Measurements from ENCODE around the gene CAMSAP3.

CAMSAP3 gene

DNA sequence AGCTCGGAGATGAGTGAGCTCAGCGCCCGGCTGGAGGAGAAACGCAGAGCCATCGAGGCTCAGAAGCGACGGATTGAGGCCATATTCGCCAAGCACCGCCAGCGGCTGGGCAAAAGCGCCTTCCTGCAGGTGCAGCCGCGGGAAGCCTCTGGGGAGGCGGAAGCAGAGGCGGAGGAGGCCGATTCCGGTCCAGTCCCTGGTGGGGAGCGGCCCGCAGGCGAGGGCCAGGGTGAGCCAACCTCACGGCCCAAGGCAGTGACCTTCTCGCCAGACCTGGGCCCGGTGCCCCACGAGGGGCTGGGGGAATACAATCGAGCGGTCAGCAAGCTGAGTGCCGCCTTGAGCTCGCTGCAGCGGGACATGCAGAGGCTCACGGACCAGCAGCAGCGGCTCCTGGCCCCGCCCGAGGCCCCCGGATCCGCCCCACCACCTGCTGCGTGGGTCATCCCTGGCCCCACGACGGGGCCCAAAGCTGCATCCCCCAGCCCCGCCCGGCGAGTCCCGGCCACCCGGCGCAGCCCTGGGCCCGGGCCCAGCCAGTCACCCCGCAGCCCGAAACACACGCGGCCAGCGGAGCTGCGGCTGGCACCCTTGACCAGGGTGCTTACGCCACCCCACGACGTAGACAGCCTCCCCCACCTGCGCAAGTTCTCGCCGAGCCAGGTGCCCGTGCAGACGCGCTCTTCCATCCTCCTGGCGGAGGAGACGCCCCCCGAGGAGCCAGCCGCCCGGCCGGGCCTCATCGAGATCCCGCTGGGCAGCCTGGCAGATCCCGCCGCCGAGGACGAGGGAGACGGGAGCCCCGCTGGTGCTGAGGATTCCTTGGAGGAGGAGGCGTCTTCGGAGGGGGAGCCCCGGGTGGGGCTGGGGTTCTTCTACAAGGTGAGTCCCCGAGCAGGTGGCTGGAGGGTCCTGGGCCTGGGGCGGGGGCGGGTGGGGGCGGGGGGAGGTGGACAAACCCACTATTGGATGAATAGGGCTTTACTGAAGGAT is 16.9 kb downstream of the CAMSAP3 start:
- DNase-seq = no peak

- no peak for DNase-seq
Observed at GRCh38 chr19:7614859-7615741, 19.4 kb downstream of the CAMSAP3 start.

GRCh38 chr19:7617172-7617571 is 21.5 kb downstream of the CAMSAP3 start:
- no peak for DNase-seq

DNA sequence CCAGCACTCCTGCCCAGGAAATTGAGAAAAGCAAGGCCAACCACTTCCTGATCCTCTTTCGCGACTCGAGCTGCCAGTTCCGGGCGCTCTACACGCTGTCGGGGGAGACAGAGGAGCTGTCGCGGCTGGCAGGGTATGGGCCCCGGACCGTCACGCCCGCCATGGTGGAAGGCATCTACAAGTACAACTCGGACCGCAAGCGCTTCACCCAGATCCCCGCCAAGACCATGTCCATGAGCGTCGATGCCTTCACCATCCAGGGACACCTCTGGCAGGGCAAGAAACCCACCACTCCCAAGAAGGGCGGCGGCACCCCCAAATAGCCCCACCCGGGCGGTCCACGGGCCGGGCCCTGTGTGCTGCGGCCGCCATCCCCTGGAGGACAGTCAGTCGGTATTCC is 22.1 kb downstream of the CAMSAP3 start:
- no peak for DNase-seq

DNA sequence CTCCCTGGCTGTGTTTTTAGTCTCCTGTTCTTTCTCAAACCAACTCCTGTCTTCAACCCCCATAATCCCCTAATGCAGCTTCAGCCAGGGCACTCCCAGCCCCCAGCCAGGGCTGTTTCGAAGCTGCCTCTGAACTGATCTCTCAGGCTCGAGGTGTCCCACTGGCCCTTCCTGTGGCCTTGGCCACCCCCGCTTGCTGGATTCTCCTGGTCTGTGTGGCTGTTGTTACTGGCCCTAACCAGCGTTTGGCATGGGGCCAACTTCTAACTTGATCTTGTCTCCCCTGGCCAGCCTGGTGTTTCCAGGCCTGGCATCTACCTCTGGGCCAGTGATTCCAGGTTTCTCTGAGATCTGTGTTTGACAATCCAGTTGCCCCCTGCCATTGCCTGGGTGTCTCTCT is 22.7 kb downstream of the CAMSAP3 start:
- DNase-seq = no peak

- no peak for DNase-seq
Observed at GRCh38 chr19:7618771-7619510, 23.3 kb downstream of the CAMSAP3 start.

DNA sequence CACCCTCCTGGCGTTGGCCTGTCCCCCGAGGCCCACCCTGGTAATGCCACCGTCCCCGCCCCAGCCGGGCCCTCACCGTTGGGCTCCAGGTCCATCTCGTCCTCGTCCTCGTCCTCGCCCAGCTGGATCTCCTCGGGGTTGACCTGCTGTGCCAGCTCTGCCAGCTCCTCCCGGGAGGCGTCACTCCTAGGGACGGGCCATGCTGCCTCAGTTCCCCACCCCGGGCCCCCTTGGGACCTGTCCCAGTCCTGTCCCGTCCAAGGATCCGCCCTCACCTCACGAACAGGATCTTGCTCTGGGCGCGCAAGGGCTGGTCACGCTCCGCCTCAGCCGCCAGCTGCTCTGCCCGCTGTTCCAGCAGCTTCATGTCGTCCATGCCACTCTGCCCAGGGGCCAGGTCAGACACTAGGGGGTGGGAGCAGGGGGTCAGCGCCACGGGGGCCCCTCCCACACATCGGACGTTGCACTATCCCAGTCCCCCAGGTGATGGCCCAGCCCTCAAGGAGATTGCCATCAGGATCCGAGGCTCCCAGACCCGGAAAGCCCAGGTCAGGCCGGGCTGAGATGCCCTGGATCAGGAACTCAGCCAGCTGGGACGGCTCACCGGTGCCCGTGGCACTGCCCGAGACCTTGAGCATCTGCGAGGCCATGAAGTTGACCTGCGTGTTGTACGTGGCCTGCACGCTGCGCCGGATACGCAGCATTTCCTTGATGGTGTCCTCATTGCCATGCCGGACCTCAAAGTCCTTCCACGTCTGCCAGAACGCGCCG is 24.2 kb downstream of the CAMSAP3 start:
- no peak for DNase-seq

DNA sequence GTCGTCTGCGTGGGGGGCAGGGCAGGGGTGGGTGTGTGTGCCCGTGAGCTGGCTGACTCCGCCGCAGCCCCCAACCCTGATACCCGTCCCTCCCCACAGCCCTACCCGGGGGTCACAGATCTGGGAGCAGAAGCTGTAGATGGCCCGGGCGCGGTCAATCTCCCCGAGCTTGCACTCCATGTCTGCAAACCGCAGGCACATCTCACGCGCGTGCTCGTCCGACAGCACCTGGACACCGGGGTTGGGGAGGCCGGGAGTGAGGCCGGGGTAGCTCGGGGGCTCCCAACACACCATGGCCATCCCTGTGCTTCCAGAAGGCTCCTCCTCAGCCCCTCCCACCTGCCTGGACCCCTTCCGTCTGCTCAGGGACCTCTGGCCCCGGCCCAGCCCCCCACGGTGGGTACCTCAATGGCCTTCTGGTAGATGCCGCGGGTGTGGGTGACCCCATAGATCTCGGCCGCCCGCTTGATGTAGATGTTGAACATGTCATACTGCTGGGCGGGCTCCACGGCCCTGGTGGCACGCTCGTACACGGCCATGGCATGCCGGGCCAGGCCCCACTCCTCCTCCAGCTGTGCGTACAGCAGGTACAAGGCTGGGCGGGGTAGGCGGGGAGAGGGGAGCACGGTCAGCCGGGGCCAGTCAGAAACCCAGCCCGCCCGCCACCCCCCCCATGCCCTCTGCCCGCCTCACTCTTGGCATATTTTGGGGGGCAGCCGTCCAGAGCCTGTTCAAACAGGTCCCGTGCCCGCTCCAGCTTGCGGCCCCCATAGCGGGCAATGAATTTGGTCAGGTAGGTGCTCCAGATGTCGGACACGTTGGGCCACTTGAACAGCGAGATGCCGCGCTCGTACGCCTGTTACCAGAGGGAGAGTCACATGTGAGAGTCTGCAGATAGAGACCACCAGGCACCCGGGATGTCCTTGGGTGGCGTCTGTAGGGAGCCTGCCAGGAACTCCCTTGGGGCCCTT is 25.1 kb downstream of the CAMSAP3 start:
- no peak for DNase-seq

- no peak for DNase-seq
Observed at GRCh38 chr19:7622933-7623685, 27.4 kb downstream of the CAMSAP3 start.

DNA sequence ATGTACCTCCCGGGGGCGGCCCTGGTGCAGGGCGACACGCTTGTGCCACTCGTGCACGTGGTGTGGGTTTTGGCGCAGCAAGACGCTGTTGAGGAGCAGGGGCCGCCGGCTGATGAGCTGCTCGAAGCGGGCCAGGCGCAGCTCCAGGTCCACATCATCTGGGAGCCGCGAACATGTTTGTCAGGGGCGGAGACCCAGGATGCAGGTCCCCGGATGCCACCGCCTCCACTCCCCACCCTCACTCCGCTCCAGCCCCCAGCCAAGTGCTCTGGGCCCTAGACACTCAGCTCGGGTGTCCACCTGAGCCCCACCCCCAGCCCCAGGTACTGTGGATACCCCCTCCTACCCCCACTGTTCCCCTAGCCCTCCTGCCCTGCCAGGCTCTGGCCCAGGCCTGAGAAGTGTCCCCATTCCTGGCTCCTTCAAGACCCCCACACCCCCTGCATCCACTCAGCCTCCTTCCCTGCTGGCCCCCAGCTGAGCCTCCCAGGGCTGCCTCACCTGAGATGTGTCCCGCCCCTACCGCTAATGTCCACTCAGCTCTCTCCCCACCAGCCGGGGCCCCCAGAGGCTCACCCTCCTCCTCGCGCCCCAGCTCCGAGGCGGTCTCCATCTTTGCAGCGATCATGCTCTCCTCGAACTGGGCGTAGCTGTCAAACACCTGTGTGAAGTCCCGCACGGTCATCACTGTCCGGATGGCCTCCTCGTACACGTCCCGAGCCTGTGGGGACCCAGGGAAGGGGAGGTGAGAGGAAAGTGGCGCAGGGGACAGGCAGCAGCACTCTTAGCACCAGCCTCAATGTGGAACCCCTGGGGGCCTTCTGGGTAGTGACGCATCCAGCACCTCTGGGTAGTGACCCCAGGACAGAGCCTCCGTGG is 28.3 kb downstream of the CAMSAP3 start:
- no peak for DNase-seq

- DNase-seq = no peak
Observed at GRCh38 chr19:7624810-7625209, 29.1 kb downstream of the CAMSAP3 start.

DNA sequence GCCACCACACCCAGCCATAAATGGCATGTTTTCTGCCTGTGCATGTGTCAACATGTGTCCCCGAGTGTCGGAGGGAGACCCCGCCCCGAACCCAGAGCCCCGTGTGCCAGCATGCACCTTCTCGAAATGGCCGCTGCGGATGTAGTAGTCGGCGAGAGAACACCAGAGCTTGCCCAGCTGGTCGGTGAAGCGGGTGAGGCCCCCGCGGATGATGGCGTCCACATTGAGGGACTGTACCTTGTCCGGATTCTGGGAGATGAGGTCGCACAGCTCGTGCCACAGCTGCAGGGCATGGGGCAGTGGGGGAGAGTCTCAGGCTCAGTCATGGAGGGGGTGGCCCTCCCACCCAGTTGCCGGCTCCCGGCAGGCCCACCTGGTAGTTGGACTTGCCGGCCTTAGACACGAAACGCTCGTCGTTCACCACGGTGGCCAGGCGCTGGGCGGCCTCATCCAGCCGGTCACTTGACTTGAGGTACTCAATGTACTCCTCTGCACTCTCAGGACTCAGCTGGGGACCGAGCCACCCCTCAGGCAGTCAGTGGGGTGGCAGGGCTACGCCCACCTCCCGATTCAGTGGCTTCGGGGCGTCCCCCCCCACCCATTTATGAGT is 30.2 kb downstream of the CAMSAP3 start:
- no peak for DNase-seq

DNA sequence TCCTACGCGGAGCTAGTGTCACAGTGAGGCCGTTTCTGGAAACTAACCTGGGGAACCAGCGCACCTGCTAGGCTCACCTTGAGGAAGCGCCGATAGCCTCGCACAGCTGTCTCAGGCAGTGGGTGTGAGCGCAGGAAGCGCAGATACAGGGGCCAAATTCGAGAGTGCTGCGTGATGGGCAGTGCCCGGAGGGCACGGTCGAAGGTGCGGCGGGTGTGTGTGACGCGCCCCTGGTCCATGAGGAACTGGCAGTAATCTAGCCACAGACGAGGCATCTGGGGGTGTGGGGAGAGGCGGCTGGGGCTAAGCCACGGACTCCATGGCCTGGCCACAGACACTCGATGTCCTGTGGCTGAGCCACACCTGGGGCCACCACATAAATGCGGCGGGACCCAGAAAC is 31.5 kb downstream of the CAMSAP3 start:
- DNase-seq = no peak

DNA sequence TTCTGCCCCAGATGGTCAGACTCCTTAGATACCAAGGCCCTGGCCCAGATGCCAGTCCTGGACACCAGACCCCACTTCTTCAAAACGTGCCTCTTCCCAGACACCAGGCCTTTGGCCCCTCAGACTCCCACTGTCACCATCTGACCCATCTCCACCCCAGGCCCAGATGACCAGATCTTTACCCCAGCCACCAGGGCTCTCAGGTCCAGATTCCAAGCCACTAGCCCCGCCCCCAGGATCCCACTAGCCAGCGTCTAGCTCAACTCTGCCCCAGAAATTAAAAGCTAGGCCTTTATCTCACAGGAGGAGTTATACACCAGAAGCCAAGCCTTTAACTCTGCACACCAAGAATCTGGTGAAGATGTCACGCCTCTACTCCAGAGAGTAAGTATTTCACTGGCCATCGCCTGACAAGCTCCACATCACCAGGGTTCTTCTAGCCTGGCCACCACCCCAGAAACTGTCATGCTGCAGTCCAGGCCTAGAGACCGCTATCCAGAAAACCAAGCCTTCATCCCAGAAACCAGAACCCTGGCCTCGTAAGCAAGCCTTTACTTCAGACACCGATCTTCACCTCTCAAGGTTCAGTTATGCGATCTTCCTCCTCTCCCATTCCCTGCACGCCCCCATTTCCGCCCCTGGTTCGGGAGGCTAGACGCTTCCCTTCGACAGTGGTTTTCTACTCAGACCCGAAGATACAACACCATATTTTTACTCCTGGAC is 33.1 kb downstream of the CAMSAP3 start:
- DNase-seq = no peak

DNA sequence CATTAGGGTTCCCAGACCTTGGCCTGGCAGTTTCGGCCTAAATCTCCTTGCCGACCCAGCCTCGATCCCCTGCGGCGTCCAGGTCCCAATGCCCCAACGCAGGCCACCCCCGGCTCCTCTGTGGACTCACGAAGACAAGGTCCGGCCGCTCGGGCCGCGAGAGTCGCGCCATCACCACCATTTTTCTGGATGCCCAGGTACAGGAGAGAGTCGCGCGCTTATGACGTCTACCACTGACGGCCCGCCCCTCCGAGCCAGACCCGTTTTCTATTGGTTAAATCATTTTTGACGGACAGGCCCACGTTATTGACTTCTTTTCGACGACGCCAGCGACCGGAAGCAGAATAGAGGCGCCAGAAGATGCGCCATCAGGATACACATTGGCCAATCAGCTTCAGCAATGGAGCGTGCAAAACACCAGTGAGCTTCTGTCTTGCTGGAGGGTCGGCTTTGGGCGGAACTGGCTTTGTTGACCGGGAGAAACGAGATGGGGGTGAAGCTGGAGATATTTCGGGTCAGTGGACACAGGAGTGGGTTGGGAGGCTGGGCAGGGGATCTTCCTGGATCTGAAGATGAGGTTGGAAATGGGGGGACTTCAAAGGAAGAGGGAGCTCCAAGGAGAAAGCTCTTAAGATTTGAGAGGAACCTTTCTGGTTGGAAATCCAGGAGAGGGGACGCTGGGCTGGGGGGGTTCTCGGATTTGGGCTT is 33.8 kb downstream of the CAMSAP3 start, which contains the start of the genes PET100 and XAB2:
TSS of gene PET100 (plus strand) at position 447 of the 708 bp plus-strand sequence. CDS start at position 488, 41 bp downstream.
TSS of gene XAB2 (minus strand) at position 199 of the 708 bp plus-strand sequence. CDS start at position 181, 18 bp downstream.
- peak; percentile 99 for DNase-seq

- DNase-seq = no peak
Observed at GRCh38 chr19:7631577-7631976, 35.9 kb downstream of the CAMSAP3 start.

Measured in suppressor macrophage treated with lipopolysaccharide for 4 hours (primary cell).